IPS-18c (cell line): ENCODE measurements around the gene GPR135.
"Not testable (repeated sequence)": the region's sequence is repeated elsewhere in the genome, so short reads cannot be mapped to it uniquely, and the experiment has no call there.

Experiments
- H3K4me3 ChIP-seq: 2 replicates; pipeline ENCODE4 v1.7.0; 2013; ENCODE audit warnings: low read depth, mild to moderate bottlenecking, low read length, moderate library complexity; ENCODE audit not compliant: insufficient read depth
- H3K9me3 ChIP-seq: one replicate; pipeline ENCODE4 v1.6.1; 2013; ENCODE audit warnings: mild to moderate bottlenecking, low read length, moderate library complexity; ENCODE audit not compliant: control insufficient read depth, insufficient read depth

The GPR135 gene

DNA sequence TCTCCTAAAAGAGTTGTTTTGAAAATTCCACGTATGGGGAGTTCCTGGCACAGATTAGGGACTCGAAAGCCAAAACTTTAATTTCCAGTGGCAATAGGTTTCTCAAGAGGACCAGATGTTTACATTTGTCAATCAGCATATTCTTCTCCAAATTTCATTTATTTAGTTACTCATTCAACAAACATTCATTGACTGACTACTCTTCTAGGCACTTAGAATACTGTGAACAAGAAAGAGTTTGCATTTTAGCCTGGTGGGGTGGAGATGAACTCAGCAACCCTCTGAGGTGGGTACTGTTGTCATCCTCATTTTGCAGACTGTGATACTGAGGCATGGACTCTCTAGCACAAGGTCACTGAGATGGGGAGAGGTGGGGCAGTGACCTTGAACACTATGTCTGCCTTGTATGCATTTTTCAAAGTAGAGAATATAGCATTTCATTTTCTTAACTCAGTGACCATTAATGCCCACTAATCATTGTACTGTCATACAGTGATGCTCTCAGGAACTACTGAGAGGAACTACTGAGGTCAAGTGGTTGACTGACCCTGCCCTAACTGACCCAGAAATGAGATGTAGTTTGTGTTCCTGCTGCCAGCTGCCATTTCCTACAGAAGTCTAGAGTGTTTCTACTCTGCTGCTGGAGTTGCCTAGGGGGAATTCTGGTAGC lies 16.8 kb upstream of the GPR135 start:
- H3K9me3 ChIP-seq = peaks cover 2% of the 10 kb centered on the region
- no peak overlapping the region for H3K4me3 ChIP-seq

DNA sequence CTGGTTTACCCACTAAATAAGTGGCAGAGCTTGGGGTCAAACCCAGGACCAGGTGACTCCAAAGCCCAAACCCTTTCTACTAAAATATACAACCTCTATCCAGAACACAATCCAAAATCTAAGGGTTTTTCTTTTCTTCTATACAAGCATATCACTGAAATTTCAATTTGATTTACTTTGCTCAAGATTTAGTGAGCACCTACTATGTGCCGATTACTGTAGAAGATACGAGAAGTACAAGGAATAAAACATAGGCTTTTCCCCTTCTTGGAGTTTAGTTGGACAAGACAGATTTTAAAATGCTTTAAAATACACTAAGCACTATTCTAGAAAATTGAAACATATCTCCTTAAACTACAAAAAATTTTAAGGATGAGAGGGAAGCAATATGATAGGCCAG lies 16.2 kb upstream of the GPR135 start:
- Histone ChIP-seq H3K4me3 (no peak overlapping the region), H3K9me3 (peaks cover 2% of the 10 kb centered on the region)

DNA sequence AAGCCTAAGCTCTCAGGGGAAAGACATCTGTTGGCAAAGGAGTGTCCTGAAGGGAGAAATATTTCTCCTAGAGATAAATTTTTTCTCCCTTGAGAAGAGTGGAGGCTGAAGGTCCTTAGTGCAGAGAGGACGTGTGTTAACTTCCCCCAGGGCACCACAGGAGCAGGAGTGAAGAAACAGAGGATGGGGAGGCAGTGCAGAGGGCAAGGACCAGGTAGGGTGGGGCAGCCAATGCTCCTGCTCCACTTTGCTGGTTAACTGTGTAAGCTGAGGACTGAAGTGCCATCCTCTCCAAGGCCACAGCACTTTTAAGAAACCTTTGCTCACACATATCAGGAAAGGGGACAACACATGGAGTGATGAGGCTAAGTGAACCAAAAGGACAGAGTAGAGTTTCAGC lies 15.0 kb upstream of the GPR135 start:
- Histone ChIP-seq H3K9me3 (peaks cover 2% of the 10 kb centered on the region), H3K4me3 (no peak overlapping the region)

DNA sequence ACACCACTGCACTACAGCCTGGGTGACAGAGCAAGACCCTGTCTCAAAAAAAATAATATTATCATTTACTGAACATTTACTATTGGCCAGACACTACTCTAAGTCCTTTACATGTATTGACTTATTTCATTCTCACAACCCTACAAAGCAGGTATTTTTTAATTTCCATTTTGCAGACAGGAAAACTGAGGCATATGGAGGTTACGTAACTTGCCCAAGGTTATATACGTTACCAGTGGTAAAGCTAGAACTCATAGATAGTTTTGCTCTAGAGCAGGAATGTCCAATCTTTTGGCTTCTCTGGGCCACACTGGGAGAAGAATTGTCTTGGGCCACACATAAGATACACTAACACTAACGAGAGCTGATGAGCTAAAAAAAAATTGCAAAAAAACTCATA lies 13.4 kb upstream of the GPR135 start:
- Histone ChIP-seq H3K9me3 (no peaks in the 10 kb centered on the region), H3K4me3 (no peak overlapping the region)

- no peaks in the 10 kb centered on the region for H3K9me3 ChIP-seq
- no peak overlapping the region for H3K4me3 ChIP-seq
Observed at GRCh38 chr14:59475709-59476108, 10.5 kb upstream of the GPR135 start.

DNA sequence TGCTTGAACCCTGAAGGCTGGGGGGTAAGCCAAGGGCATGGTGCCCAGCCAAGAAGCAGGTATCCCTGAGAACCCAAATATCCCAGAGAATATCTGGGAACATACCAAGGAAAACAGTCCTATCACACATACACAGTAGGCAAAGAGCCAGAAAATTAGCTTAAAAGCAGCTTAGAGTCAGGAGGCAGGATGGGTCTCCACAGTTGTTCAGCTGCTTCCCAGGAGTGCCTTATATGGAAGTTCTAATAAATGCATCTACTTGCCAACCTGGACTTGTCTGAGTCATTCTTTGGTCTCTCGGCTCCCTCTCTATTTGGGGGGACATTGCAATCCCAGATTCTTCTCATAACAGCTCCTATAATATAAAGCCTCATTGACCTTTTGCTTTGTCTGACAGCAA lies 9.0 kb upstream of the GPR135 start:
- Histone ChIP-seq H3K4me3 (no peak overlapping the region), H3K9me3 (no peaks in the 10 kb centered on the region)

GRCh38 chr14:59464486-59465315 lies 479 bp downstream of the GPR135 start:
- peak overlapping the region; percentile 71 for H3K4me3 ChIP-seq

GRCh38 chr14:59463787-59464485 lies 1.2 kb downstream of the GPR135 start:
- Histone ChIP-seq H3K9me3 (peaks cover 3% of the 10 kb centered on the region), H3K4me3 (peak overlapping the region; percentile 71)

More at GRCh38 chr14:59464486-59465315, 479 bp downstream of the GPR135 start:
- peaks cover 3% of the 10 kb centered on the region for H3K9me3 ChIP-seq

DNA sequence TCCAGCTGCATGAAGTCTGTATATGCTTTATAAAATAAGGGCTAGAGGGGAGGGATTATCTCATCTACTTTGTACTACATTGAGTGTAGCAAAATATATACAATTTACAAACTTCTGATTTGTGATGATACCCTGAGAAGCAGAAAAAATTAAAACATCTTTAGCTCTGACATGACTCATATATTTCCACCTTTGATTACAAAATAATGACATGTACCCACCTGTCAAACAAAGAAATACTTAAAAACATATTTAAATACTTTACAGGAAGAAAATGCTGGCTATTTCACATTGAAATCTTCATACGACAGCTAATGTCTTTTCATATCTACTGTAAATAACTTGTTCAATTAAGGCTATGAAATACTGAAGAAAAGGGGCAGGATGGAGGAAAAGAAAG lies 3.3 kb downstream of the GPR135 start:
- H3K9me3 ChIP-seq = peaks cover 3% of the 10 kb centered on the region

GRCh38 chr14:59460378-59460777 lies 4.8 kb downstream of the GPR135 start:
- H3K4me3 ChIP-seq = no peak overlapping the region
- peaks cover 3% of the 10 kb centered on the region for H3K9me3 ChIP-seq

More for the DNA sequence above, 3.3 kb downstream of the GPR135 start:
- H3K4me3 ChIP-seq = no peak overlapping the region

- H3K4me3 ChIP-seq = no peak overlapping the region
Observed at GRCh38 chr14:59458486-59458885, 6.7 kb downstream of the GPR135 start.

GRCh38 chr14:59455411-59455810 lies 9.8 kb downstream of the GPR135 start:
- no peaks in the 10 kb centered on the region for H3K9me3 ChIP-seq
- H3K4me3 ChIP-seq = no peak overlapping the region

More at GRCh38 chr14:59458486-59458885, 6.7 kb downstream of the GPR135 start:
- no peaks in the 10 kb centered on the region for H3K9me3 ChIP-seq

- Histone ChIP-seq H3K9me3 (no peaks in the 10 kb centered on the region), H3K4me3 (no peak overlapping the region)
Observed at GRCh38 chr14:59454139-59454538, 11.0 kb downstream of the GPR135 start.

GRCh38 chr14:59451849-59452248 lies 13.3 kb downstream of the GPR135 start:
- Histone ChIP-seq H3K9me3 (no peaks in the 10 kb centered on the region), H3K4me3 (no peak overlapping the region)

- Histone ChIP-seq H3K9me3 (no peaks in the 10 kb centered on the region), H3K4me3 (no peak overlapping the region)
Observed at GRCh38 chr14:59450716-59451115, 14.5 kb downstream of the GPR135 start.

DNA sequence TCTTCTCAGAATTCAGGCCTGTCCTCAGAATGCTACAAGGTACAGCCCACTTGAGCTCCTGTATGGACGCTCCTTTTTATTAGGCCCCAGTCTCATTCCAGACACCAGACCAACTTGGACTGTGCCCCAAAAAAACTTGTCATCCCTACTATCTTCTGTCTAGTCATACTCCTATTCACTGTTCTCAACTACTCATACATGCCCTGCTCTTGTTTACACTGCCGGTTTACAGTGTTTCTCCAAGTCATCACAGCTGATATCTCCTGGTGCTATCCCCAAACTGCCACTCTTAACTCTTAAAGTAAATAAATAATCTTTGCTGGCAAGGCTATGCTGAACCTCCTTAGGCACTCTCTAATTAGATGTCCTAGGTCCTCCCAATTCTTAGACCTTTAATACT lies 16.5 kb downstream of the GPR135 start:
- not testable (repeated sequence) for H3K9me3 ChIP-seq, H3K4me3 ChIP-seq

GRCh38 chr14:59439256-59439965 lies 25.8 kb downstream of the GPR135 start:
- no peak overlapping the region for H3K4me3 ChIP-seq
- H3K9me3 ChIP-seq = no peaks in the 10 kb centered on the region
